ENCODE data around the gene ARL10. TPM values are rescaled to one million over a fixed set of nuclear protein-coding genes. Genes with fewer than 3 reads are reported as not detected.

The ARL10 gene
- total and polyA plus RNA-seq, 2 donors (not counting 1 experiment from before 2014, with no cell fraction given) = 13.1 to 27.9 TPM

DNA sequence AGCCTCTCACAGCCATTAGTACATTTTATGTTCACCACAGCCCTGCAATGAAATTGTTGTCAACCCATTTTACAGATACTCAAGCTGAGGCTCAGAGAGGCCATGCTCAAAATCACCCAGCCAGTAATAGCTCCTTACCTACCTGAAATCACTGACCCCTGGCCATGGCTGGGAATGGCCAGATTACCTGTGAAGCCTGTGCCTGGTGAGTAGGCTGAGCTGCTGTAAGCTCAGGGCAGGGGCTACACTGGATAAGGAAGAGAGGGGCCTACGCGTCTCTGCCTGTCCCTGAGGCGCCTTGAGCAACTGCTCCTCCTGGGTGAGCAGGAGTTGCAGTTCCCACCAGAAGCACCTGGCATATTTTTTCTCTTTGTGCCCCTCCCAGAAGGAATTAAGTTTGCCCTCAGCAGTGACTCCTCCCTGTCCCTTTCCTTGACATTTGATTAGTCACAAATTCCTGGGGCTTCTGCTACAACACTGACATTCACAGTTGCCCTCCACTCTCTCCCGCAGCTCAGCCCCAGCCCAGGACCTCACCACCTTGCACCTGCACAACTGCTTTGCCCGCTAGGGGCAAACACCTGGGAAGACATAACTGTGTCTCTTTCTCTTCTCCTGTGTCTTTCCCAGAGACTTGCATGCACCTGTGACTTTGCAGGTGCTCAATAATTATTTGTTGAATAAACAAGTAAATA lies 45.3 kb downstream of the ARL10 start:
- ChIA-PET CTCF (no interaction called here), POLR2A (no interaction called here)
- Histone ChIP-seq H3K27ac (ENCODE audit: low read length in 2 of 2) (no peak overlapping the region), H3K36me3 (replicated peaks in 1 of 2; ENCODE audit: control extremely low read depth in 1 of 2, control insufficient read depth in 1 of 2, extremely low read depth in 1 of 2, insufficient read depth in 2 of 2, low read length in 1 of 2) (peaks cover 0 to 14% of the 10 kb centered on the region in 2 experiments), H2AFZ (ENCODE audit: insufficient read depth, low read depth, low read length, poor library complexity, severe bottlenecking) (no peak overlapping the region), H3K4me2 (replicated peaks; ENCODE audit: low read depth, low read length, poor library complexity, severe bottlenecking) (no peak overlapping the region), H3K9me3 (ENCODE audit: control extremely low read depth in 1 of 3, control insufficient read depth in 2 of 3, insufficient read depth in 1 of 3, low read length in 2 of 3) (no peaks in the 10 kb centered on the region), H4K20me1 (ENCODE audit: control insufficient read depth, insufficient read depth, low read length, poor library complexity, severe bottlenecking) (peaks cover 8% of the 10 kb centered on the region), H3K4me3 (ENCODE audit: control extremely low read depth in 1 of 5, extremely low read depth in 1 of 5, insufficient read depth in 1 of 5, low read depth in 2 of 5, low read length in 4 of 5) (no peak overlapping the region), H3K9ac (ENCODE audit: low read length) (no peak overlapping the region), H3K27me3 (replicated peaks in 1 of 4; ENCODE audit: control extremely low read depth in 1 of 4, control insufficient read depth in 3 of 4, insufficient read depth in 4 of 4, low read length in 3 of 4) (no peaks in the 10 kb centered on the region), H3K4me1 (ENCODE audit: control insufficient read depth in 2 of 2, insufficient read depth in 2 of 2, low read length in 2 of 2) (peaks cover 5 to 8% of the 10 kb centered on the region in 2 donors), H3K79me2 (ENCODE audit: control insufficient read depth, insufficient read depth, low read length) (peaks cover 5% of the 10 kb centered on the region)
- no peak overlapping the region for H3K4me3 Mint-ChIP-seq
- peaks cover 11% of the 10 kb centered on the region for H3K4me1 Mint-ChIP-seq
- intact Hi-C loops (cut with micrococcal nuclease) = no loop called here
- DNase-seq = no peak
- H3K9me3 Mint-ChIP-seq (ENCODE audit: insufficient read depth) = no peaks in the 10 kb centered on the region
- H3K27me3 Mint-ChIP-seq = no peaks in the 10 kb centered on the region
- 97% methylated on average over 5 of the region's 5 CpGs for WGBS (ENCODE audit: insufficient coverage)
- no peak for ATAC-seq (ENCODE audit: low read depth)
- TF ChIP-seq, protein P1, sequence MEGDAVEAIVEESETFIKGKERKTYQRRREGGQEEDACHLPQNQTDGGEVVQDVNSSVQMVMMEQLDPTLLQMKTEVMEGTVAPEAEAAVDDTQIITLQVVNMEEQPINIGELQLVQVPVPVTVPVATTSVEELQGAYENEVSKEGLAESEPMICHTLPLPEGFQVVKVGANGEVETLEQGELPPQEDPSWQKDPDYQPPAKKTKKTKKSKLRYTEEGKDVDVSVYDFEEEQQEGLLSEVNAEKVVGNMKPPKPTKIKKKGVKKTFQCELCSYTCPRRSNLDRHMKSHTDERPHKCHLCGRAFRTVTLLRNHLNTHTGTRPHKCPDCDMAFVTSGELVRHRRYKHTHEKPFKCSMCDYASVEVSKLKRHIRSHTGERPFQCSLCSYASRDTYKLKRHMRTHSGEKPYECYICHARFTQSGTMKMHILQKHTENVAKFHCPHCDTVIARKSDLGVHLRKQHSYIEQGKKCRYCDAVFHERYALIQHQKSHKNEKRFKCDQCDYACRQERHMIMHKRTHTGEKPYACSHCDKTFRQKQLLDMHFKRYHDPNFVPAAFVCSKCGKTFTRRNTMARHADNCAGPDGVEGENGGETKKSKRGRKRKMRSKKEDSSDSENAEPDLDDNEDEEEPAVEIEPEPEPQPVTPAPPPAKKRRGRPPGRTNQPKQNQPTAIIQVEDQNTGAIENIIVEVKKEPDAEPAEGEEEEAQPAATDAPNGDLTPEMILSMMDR (IDR thresholded peaks at IDR 0.05) = no peak
- no peak for TF ChIP-seq EZH2 (IDR thresholded peaks at IDR 0.05; ENCODE audit: borderline replicate concordance, insufficient read depth, low read depth, low read length, poor library complexity, severe bottlenecking)
- H3K27ac Mint-ChIP-seq = no peak overlapping the region

DNA sequence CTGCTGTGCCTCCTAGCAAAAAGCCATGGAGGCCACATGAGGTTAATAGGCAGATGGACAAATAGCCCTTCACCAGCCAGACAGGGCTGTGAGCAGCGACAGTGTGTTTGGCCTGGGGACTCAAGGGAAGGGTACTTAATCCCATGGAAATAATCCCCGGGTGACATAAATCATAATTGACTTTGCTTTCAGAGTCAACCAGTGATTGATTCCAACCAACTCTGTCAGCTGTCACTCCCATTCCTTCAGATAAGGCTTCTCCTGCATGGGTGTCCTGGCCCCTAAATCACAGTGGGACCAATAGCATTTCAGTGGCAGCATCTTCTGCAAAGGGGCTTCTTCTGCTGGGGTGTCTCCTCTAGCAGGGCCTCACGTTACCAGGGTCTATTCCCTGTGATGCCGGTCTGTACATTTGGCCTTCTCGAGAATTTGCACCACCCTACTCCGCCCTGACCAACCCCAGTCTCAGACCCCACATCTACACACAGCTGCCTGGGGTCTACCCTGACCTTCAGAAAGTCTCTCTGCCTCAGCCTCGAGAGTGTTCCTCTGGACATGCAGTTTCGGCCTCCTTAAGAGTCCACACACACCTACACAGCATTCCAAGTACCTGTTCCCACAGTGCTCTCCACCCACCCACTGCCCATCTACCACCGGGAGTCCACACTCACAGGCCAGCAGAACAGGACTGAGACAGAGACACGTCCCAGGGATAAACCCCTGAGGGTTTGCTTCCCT lies 47.4 kb downstream of the ARL10 start:
- H3K9ac ChIP-seq (ENCODE audit: low read length) = no peak overlapping the region
- H3K27ac ChIP-seq (ENCODE audit: low read length in 2 of 2) = no peak overlapping the region
- peaks cover 20% of the 10 kb centered on the region for H3K79me2 ChIP-seq (ENCODE audit: control insufficient read depth, insufficient read depth, low read length)
- H3K27me3 ChIP-seq (replicated peaks in 1 of 4; ENCODE audit: control extremely low read depth in 1 of 4, control insufficient read depth in 3 of 4, insufficient read depth in 4 of 4, low read length in 3 of 4) = no peaks in the 10 kb centered on the region
- H3K36me3 ChIP-seq (replicated peaks in 1 of 2; ENCODE audit: control extremely low read depth in 1 of 2, control insufficient read depth in 1 of 2, extremely low read depth in 1 of 2, insufficient read depth in 2 of 2, low read length in 1 of 2) = peaks cover 0 to 6% of the 10 kb centered on the region in 2 experiments
- no peak overlapping the region for H3K4me3 Mint-ChIP-seq
- ATAC-seq (ENCODE audit: low read depth) (no peak), DNase-seq (no peak)
- ChIA-PET POLR2A (no interaction called here), CTCF (no interaction called here)
- no peak overlapping the region for H3K4me2 ChIP-seq (replicated peaks; ENCODE audit: low read depth, low read length, poor library complexity, severe bottlenecking)
- WGBS (ENCODE audit: insufficient coverage) = 97% methylated on average over 10 of the region's 10 CpGs
- TF ChIP-seq, protein P1 (IDR thresholded peaks at IDR 0.05) = no peak
- TF ChIP-seq EZH2 (IDR thresholded peaks at IDR 0.05; ENCODE audit: borderline replicate concordance, insufficient read depth, low read depth, low read length, poor library complexity, severe bottlenecking) = no peak
- H3K9me3 ChIP-seq (ENCODE audit: control extremely low read depth in 1 of 3, control insufficient read depth in 2 of 3, insufficient read depth in 1 of 3, low read length in 2 of 3) = no peaks in the 10 kb centered on the region
- no peaks in the 10 kb centered on the region for H3K9me3 Mint-ChIP-seq (ENCODE audit: insufficient read depth)
- H4K20me1 ChIP-seq (ENCODE audit: control insufficient read depth, insufficient read depth, low read length, poor library complexity, severe bottlenecking) = peaks cover 8% of the 10 kb centered on the region
- peaks cover 21% of the 10 kb centered on the region for H3K4me1 Mint-ChIP-seq
- no peak overlapping the region for H2AFZ ChIP-seq (ENCODE audit: insufficient read depth, low read depth, low read length, poor library complexity, severe bottlenecking)
- H3K27ac Mint-ChIP-seq = no peak overlapping the region
- H3K27me3 Mint-ChIP-seq = no peaks in the 10 kb centered on the region
- peaks cover 14 to 19% of the 10 kb centered on the region in 2 donors for H3K4me1 ChIP-seq (ENCODE audit: control insufficient read depth in 2 of 2, insufficient read depth in 2 of 2, low read length in 2 of 2)
- H3K4me3 ChIP-seq (ENCODE audit: control extremely low read depth in 1 of 5, extremely low read depth in 1 of 5, insufficient read depth in 1 of 5, low read depth in 2 of 5, low read length in 4 of 5) = no peak overlapping the region
- intact Hi-C loops (cut with micrococcal nuclease) = no loop called here
